Subcutaneous abdominal adipose tissue (tissue), 5 donors: ENCODE results near the gene SLC1A6.
"Not testable (repeated sequence)": the region's sequence is repeated elsewhere in the genome, so short reads cannot be mapped to it uniquely, and the experiment has no call there.

Experiments used
- H3K27ac ChIP-seq: one replicate; pipeline ENCODE4 v1.7.0; 2013; ENCODE audit warnings: low read depth, mild to moderate bottlenecking, inconsistent platforms, low read length, moderate library complexity
- H3K27me3 ChIP-seq, 5 donors: one replicate each; pipeline ENCODE4 v1.7.0; 2013; ENCODE audit warnings: low read length in 5 of 5, inconsistent platforms in 1 of 5; ENCODE audit not compliant: control insufficient read depth in 5 of 5, insufficient read depth in 4 of 5
- H3K36me3 ChIP-seq, 5 donors: one replicate each; pipeline ENCODE4 v1.7.0; 2013; ENCODE audit warnings: low read length in 5 of 5; ENCODE audit not compliant: control insufficient read depth in 5 of 5, insufficient read depth in 5 of 5
- H3K4me1 ChIP-seq, 5 donors: one replicate each; pipeline ENCODE4 v1.7.0; 2013; ENCODE audit warnings: low read length in 5 of 5, mild to moderate bottlenecking in 3 of 5, moderate library complexity in 1 of 5; ENCODE audit not compliant: control insufficient read depth in 5 of 5, insufficient read depth in 5 of 5
- H3K4me3 ChIP-seq, 5 donors: one replicate each; pipeline ENCODE4 v1.7.0; 2013; ENCODE audit warnings: low read length in 5 of 5, low read depth in 1 of 5
- H3K9ac ChIP-seq, 5 donors: one replicate each; pipeline ENCODE4 v1.7.0; 2013; ENCODE audit warnings: low read length in 5 of 5, mild to moderate bottlenecking in 4 of 5, moderate library complexity in 3 of 5
- H3K9me3 ChIP-seq, 5 donors: one replicate each; pipeline ENCODE4 v1.7.0; 2013; ENCODE audit warnings: low read length in 5 of 5; ENCODE audit not compliant: control insufficient read depth in 5 of 5
- donor health status: healthy.
- donor health status: healthy.
- donor health status: healthy.
- donor health status: healthy.
- donor health status: healthy.

The SLC1A6 gene

GRCh38 chr19:14961956-14962685, 17.5 kb downstream of the SLC1A6 start:
- Histone ChIP-seq H3K27ac (no peak overlapping the region), H3K9me3 (peaks cover 13 to 42% (median 40%) of the 10 kb centered on the region in 5 donors), H3K4me1 (no peaks in the 10 kb centered on the region), H3K4me3 (no peak overlapping the region), H3K27me3 (peaks cover 0 to 2% (median 0%) of the 10 kb centered on the region in 5 donors), H3K36me3 (no peaks in the 10 kb centered on the region), H3K9ac (no peak overlapping the region)

GRCh38 chr19:14959263-14959662, 20.4 kb downstream of the SLC1A6 start:
- no peaks in the 10 kb centered on the region for H3K36me3 ChIP-seq
- H3K9me3 ChIP-seq, result peaks cover 15 to 57% (median 43%) of the 10 kb centered on the region in 5 donors
- no peak overlapping the region for H3K4me3 ChIP-seq
- no peak overlapping the region for H3K27ac ChIP-seq
- peaks cover 3 to 10% (median 5%) of the 10 kb centered on the region in 5 donors for H3K27me3 ChIP-seq
- no peak overlapping the region for H3K9ac ChIP-seq
- no peaks in the 10 kb centered on the region for H3K4me1 ChIP-seq

- no peaks in the 10 kb centered on the region for H3K36me3 ChIP-seq
- peaks cover 8 to 14% (median 10%) of the 10 kb centered on the region in 5 donors for H3K27me3 ChIP-seq
- H3K27ac ChIP-seq, result no peak overlapping the region
- no peak overlapping the region for H3K9ac ChIP-seq
- H3K9me3 ChIP-seq, result peaks cover 15 to 57% (median 37%) of the 10 kb centered on the region in 5 donors
- no peaks in the 10 kb centered on the region for H3K4me1 ChIP-seq
- H3K4me3 ChIP-seq, result peak overlapping the region in 2 of 5 donors; percentile 0 to 12
Observed at GRCh38 chr19:14957464-14957863, 22.2 kb downstream of the SLC1A6 start.

GRCh38 chr19:14954071-14954655, 25.5 kb downstream of the SLC1A6 start:
- no peak overlapping the region for H3K27ac ChIP-seq
- no peak overlapping the region for H3K9ac ChIP-seq
- H3K4me3 ChIP-seq, result no peak overlapping the region
- H3K27me3 ChIP-seq, result peaks cover 8 to 14% (median 11%) of the 10 kb centered on the region in 5 donors
- no peaks in the 10 kb centered on the region for H3K36me3 ChIP-seq
- H3K4me1 ChIP-seq, result no peaks in the 10 kb centered on the region
- H3K9me3 ChIP-seq, result peaks cover 7 to 33% (median 21%) of the 10 kb centered on the region in 5 donors

- H3K9me3 ChIP-seq, result peaks cover 4 to 21% (median 14%) of the 10 kb centered on the region in 5 donors
- no peak overlapping the region for H3K4me3 ChIP-seq
- H3K27me3 ChIP-seq, result peaks cover 8 to 14% (median 11%) of the 10 kb centered on the region in 5 donors
- H3K9ac ChIP-seq, result no peak overlapping the region
- H3K4me1 ChIP-seq, result no peaks in the 10 kb centered on the region
- H3K36me3 ChIP-seq, result no peaks in the 10 kb centered on the region
- no peak overlapping the region for H3K27ac ChIP-seq
Observed at GRCh38 chr19:14952767-14953166, 26.9 kb downstream of the SLC1A6 start.

- peaks cover 7 to 12% (median 9%) of the 10 kb centered on the region in 5 donors for H3K27me3 ChIP-seq
- H3K36me3 ChIP-seq, result no peaks in the 10 kb centered on the region
- H3K27ac ChIP-seq, result no peak overlapping the region
- peaks cover 0 to 5% (median 0%) of the 10 kb centered on the region in 5 donors for H3K9me3 ChIP-seq
- H3K4me3 ChIP-seq, result no peak overlapping the region
- H3K4me1 ChIP-seq, result no peaks in the 10 kb centered on the region
- H3K9ac ChIP-seq, result no peak overlapping the region
Observed at GRCh38 chr19:14950421-14950820, 29.2 kb downstream of the SLC1A6 start.

- Histone ChIP-seq H3K9ac (no peak overlapping the region), H3K4me3 (no peak overlapping the region), H3K9me3 (peaks cover 0 to 5% (median 0%) of the 10 kb centered on the region in 5 donors), H3K4me1 (no peaks in the 10 kb centered on the region), H3K36me3 (no peaks in the 10 kb centered on the region), H3K27ac (no peak overlapping the region), H3K27me3 (peaks cover 6 to 12% (median 9%) of the 10 kb centered on the region in 5 donors)
Observed at GRCh38 chr19:14949876-14950275, 29.8 kb downstream of the SLC1A6 start.

- not testable (repeated sequence) for H3K4me1 ChIP-seq, H3K27ac ChIP-seq, H3K9me3 ChIP-seq, H3K4me3 ChIP-seq, H3K36me3 ChIP-seq, H3K9ac ChIP-seq
- H3K27me3 ChIP-seq, result peaks cover 1 to 10% (median 8%) of the 10 kb centered on the region in 5 donors
Observed at GRCh38 chr19:14949413-14949812, 30.3 kb downstream of the SLC1A6 start.

- Histone ChIP-seq H3K4me3 (no peak overlapping the region), H3K36me3 (no peaks in the 10 kb centered on the region), H3K9me3 (no peaks in the 10 kb centered on the region), H3K9ac (no peak overlapping the region), H3K27ac (no peak overlapping the region), H3K27me3 (no peaks in the 10 kb centered on the region), H3K4me1 (no peaks in the 10 kb centered on the region)
Observed at GRCh38 chr19:14944456-14944855, 35.2 kb downstream of the SLC1A6 start.

- Histone ChIP-seq H3K4me3 (no peak overlapping the region), H3K9ac (no peak overlapping the region), H3K27ac (no peak overlapping the region), H3K4me1 (no peaks in the 10 kb centered on the region), H3K27me3 (no peaks in the 10 kb centered on the region), H3K9me3 (no peaks in the 10 kb centered on the region), H3K36me3 (no peaks in the 10 kb centered on the region)
Observed at GRCh38 chr19:14943601-14944000, 36.1 kb downstream of the SLC1A6 start.
